Renal cortex interstitium (tissue), 11 donors: ENCODE data around the gene TNS3. TPM values are rescaled to one million over a fixed set of nuclear protein-coding genes. Genes with fewer than 3 reads are reported as not detected.

Experiments
- DNase-seq, 11 donors: peaks; one replicate each; pipeline ENCODE4 v3.0.0-alpha.2; 2013; ENCODE audit warnings: low read depth in 9 of 11, low spot score in 4 of 11; ENCODE audit errors: extremely low read depth in 1 of 11
- polyA plus RNA-seq, 3 donors: library from polyadenylated mRNA; unstranded; fragments of 120-200 nt; gene quantifications; one replicate each; pipeline ENCODE4 v1.2.1, GENCODE V29; 2013; ENCODE audit not compliant: insufficient read length in 3 of 3

TNS3 gene
- polyA plus RNA-seq, 3 donors = 88.3 to 97.2 (median 88.6) TPM

GRCh38 chr7:47357361-47357760 lies 224.6 kb downstream of the TNS3 start:
- no peak for DNase-seq

DNA sequence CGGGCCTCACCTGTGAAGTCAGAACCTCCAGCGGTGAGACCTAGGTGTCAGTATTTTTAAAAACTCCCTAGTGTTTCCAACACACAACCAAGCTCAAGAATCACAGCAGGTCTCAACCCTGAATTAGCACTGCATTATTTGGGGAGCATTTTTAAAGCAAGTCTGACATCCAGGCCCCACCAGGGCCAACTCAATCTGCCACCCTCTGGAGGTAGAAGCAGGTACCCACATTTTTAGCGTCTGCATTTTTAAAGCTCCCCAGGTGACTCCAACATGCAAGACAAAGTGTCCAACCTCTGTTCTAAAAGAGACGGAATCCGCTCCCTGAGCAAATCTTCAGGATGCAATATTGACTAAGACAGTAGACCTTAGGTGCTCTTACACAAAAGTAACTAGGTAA lies 225.7 kb downstream of the TNS3 start:
- DNase-seq = no peak

- no peak for DNase-seq
Observed at GRCh38 chr7:47355684-47356083, 226.2 kb downstream of the TNS3 start.

GRCh38 chr7:47354831-47355541 lies 226.9 kb downstream of the TNS3 start:
- no peak for DNase-seq

DNA sequence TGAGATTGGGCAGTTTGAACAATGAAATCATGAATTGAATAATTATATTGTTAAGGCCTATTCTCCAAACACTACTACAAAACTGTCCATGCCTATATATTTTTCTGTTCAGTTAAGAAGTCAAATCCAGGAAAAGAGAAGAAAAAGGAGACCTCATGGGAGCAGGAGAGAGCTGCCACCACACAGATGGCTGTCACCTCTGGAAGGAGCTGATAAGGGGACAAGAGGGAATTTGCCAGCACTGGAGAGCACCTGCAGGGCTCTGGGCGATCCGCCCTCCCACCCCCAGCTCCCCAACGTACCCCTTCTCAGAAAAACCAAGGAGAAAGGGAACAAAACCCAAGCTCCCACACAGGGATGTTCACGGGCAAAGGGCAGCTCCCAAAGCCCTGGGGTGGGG lies 227.8 kb downstream of the TNS3 start:
- DNase-seq = no peak

DNA sequence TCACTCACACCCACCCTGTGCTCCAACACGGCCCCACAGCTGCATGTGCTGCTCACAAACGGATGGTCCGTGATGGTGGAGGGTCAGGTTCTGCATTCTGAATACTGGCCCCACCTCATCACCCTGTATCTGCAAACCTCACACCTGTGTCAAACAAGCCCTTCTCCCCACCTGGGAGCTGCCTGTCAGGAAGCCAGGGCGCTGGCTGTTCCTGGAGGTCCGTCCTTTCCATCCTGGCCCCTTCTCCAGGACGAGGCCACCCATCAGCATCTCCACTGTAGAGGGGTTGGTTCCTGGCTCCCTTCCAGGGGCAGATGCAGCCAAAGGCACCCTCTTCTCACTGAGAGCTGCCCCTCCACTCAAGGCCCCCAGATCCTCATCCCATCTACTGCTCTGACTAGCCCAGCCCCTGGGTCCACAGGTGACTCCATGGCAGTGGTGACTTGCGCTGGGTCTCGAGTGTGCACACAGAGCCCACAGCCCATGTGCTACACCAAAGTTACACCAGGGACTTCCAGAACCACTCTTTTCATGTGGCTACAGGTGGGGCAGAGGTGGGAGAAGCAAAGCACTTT lies 229.4 kb downstream of the TNS3 start:
- no peak for DNase-seq

GRCh38 chr7:47351233-47352154 lies 230.4 kb downstream of the TNS3 start:
- no peak for DNase-seq

DNA sequence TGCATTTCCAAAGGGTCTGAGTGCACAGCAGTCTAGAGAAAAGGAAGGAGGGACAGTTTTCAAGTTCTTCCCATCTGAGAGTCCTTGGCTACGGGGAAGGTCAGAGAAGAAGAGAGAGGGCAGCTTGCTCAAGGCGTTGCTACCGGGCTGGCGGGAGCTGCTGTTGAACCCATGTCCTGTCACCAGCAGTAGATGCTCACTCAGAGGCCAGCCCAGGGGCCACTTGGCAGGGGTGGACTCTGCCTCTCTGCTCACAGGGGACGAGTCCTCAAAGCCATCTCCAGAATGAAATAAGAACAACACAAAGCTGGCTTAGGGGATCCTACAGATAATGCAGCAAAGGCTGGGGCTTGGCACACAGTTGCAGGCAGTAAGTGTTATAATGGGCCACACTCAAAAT lies 231.5 kb downstream of the TNS3 start:
- DNase-seq = no peak

GRCh38 chr7:47349401-47349800 lies 232.5 kb downstream of the TNS3 start:
- DNase-seq = no peak

DNA sequence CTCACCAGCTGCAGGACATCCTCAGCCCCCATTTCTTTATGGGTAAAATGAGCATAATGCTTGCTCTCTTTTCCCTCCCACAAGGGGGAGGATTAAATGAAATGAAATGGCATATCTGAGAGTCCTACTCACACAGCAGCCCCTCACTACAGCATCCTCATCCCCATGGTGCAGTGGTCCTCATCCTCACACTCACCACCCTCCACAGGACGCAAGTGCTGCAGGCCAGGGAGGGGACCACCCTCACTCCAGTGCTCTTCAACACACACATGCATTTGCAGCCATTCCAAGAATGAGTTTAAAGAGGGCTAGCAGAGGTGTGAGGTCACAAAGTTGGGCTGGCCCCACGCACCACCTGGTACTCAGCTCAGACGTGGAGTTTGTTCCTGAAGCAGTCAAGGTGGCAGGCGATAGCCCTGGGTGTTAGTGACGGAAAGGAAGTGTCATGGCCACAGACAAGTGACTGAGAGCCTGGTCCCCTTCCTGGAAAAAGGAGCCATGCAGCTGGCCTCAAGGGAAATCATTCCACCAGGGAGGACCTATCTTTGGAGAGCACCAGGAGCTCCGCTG lies 234.0 kb downstream of the TNS3 start:
- DNase-seq = no peak

GRCh38 chr7:47347346-47347745 lies 234.6 kb downstream of the TNS3 start:
- DNase-seq = no peak

DNA sequence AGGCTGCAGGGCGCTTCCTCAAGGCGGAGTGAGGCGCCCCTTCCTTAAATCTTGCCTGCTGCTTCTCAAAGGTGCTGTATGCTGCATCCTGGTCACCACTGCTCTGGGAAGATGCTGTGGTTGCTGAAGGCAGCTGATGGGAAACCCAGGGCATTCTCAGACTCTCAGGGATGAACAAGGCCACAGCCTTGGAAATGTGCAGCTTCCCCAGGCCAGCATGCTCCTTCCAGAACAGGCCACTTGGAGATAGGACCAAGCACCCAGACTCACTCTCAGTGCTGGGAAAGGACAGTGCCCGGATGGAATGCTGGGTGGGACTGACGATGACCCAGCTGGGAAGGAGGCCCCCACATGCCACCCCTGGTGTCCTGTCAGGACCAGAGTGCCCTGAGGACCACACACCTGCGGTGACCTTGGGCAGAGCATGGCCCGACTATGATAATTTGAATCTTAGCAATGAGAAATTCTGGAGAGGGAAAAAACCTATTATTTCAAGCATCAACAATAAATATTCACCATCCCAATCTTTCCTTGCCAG lies 235.5 kb downstream of the TNS3 start:
- DNase-seq = no peak

- DNase-seq = no peak
Observed at GRCh38 chr7:47345857-47346298, 236.0 kb downstream of the TNS3 start.

- no peak for DNase-seq
Observed at GRCh38 chr7:47344171-47344955, 237.5 kb downstream of the TNS3 start.

- DNase-seq = no peak
Observed at GRCh38 chr7:47343061-47343455, 238.9 kb downstream of the TNS3 start.

DNA sequence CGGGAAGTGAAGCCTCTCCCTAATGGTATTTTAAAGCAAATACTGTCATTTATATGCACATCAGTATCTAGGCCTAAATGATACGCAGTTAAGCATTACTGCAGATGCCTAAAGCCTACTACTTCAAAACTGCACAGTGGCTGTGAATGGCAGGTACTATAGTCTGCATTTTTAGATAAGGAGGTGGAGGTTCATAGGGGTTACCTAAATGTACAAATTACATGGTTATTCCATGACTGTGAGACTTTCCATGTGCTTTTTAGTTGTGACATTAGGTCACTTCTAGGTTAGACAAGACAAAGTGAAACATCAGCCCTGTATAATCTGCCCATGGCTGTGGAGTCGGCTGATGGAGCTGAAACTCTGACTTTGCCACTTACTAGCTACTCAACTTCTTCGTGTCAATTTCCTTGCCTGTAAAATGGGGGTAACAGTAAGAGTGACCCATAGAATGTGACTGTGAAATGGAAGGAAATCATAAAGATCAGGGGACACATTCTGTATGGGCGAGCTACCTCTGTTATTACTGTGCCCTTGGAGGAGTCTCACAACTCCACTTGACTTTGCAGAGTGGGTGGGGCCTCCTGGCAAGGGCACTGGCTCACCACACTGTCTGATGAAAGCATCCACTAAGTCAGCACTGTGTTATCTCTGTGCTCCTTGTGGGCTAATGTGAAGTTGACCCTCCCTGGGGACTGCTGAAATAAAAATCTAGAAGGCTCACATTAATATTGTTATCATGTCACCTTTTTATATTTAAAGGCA lies 239.4 kb downstream of the TNS3 start:
- no peak for DNase-seq

DNA sequence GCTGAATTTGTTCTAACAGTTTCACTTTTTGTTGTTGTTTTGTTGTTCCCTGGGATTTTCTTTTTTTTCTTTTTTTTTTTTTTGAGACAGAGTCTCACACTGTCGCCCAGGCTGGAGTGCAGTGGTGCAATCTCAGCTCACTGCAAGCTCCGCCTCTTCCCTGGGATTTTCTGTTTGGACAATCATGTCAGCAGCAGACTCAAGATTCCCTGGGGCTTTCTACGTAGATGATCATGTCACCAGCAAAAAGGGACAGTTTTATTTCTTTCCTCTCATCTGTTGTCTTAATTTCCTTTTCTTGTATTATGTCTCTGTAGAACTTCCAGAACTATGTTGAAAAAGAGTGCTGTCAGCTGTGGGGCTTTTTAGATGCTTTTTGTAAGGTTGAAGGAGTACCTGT lies 241.4 kb downstream of the TNS3 start:
- DNase-seq = no peak

DNA sequence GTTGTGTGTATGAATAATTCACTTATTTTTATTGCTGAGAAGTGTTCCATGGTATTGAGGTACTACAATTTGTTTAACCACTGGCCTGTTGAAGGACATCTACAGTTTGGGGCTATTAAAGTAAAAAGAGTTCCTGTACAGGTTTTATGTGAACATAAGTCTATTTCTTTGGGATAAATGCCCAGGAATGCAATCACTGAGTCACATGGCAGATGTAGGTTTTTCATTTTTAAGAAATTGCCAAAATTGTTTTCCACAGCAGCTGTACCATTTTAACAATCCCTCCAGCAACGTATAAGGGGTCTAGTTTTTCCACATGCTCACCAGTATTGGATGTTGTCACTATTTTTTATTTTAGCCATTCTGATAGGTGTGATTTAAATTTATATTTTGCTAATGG lies 243.9 kb downstream of the TNS3 start:
- DNase-seq = no peak
